NCI-H2196 (cell line): ENCODE measurements around the gene MBLAC1.

Experiments used
- DNase-seq: peaks from one replicate; lab custom pipeline; 2025; ENCODE audit not compliant: unreplicated experiment; lab: John Stamatoyannopoulos, UW

The MBLAC1 gene

DNA sequence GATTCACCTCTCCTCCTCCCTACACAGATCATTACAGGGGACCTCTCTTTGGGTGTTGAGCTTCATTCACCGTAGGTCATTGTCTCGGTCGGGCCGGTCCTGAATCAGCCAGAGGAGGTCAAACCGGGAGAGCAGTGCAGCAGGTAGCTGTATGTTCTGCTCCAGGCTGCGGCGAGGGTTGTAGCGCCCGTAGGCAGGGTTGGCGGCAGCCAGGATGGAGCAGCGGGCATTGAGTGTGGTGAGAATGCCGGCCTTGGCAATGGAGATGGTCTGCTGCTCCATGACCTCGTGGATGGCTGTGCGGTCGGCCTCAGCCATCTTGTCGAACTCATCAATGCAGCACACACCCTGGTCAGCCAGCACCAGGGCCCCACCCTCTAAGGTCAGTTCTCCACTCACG lies 31.1 kb upstream of the MBLAC1 start:
- DNase-seq = no peak

GRCh38 chr7:100098913-100099312 lies 27.9 kb upstream of the MBLAC1 start:
- DNase-seq = no peak

DNA sequence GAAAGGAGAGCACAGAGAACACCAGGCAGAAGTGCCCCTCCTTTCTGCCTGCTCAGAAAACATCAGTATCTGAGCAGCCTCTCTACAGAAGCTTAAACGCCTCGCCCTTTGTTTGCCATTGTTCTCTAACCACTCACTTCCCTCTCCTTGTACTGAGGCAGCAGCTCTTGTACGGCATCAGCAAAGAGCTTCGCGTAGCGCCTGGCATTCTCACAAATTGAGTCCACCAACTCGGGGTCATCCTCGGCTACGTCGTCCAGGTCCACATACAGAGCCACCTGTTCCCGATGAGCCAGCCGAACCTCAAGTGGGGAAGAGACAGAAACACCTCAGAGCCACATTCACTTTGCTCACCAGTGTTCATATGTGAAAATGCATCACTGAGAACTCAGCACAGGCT lies 27.3 kb upstream of the MBLAC1 start:
- no peak for DNase-seq

GRCh38 chr7:100100420-100101015 lies 26.2 kb upstream of the MBLAC1 start:
- DNase-seq = peak; percentile 97

DNA sequence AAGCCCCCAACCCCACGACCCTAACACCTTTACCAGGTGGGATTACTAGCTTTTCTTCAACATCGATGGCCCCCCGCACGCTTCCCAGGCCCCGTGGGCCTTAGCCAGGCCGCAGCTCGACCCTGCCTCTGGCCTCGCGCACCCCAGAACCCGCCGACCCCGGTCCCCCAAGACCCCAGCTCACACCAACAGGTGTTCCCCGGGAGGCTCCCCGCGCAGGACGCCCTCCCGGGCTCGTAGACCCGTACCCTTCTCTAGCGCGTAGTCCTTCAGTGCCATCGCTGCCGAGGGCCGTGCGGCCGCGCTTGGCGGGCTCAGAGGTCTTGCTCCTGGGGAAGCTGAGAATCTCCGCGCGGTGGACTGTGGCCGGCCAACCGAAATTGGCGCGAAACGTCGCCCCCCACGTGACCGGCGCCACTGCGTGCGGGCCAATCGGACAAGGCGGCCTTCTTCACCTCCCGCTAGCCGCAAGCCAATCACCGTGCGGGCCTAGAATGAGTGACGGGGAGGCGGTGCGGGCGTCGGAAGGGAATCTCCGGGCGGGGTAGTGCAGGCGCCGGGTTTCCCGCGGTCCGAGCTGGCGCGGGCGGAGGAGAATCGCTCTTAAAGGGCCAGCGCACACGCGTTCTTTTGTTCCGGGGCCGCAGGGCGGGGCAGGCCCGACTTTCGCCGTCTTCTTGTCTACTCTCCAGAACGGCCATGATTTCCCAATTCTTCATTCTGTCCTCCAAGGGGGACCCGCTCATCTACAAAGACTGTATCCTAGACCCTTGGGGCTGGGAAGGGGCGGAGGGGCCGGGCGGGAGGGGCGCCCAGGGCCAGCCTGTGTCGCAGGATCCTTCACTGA lies 25.5 kb upstream of the MBLAC1 start, which contains the start of the genes AP4M1 and MCM7:
TSS of gene AP4M1 (plus strand) at position 628 of the 847 bp plus-strand sequence. CDS start at position 700, 72 bp downstream.
TSS of gene MCM7 (minus strand) at position 382 of the 847 bp plus-strand sequence. CDS start at position 279, 103 bp downstream.
- DNase-seq = peak; percentile 99

DNA sequence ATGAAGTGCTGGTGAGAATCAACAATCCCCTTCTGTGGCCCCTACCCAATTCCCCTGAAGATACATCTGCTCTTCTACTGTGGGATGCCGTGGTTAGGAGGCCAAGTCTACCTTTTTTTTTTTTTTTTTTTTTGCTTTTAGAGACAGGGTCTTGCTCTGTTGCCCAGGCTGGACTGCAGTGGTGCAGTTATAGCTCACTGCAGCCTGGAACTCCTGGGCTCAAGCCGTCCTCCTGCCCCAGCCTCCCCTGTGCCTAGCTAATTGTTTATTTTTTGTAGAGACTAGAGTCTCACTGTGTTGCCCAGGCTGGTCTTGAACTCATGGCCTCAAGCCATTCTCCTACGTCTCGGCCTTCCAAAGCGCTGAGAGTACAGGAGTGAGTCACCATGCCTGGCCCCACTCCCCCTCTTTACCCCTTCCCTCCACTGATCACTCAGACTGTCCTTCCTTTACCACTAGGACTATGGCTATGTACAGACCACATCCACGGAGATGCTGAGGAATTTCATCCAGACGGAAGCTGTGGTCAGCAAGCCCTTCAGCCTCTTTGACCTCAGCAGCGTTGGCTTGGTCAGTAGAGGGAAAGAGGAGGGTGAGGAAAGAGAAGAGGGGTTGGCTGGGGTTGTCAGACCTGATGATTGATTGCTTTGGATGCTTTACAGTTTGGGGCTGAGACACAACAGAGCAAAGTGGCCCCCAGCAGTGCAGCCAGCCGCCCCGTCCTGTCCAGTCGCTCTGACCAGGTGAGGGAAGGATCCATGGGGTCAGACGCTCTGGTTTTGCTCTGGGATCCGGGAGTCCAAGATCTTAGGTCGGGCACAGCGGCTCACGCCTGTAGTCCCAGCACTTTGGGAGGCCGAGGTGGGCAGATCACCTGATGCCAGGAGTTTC lies 23.6 kb upstream of the MBLAC1 start:
- DNase-seq = no peak

GRCh38 chr7:100105534-100105933 lies 21.2 kb upstream of the MBLAC1 start:
- no peak for DNase-seq

DNA sequence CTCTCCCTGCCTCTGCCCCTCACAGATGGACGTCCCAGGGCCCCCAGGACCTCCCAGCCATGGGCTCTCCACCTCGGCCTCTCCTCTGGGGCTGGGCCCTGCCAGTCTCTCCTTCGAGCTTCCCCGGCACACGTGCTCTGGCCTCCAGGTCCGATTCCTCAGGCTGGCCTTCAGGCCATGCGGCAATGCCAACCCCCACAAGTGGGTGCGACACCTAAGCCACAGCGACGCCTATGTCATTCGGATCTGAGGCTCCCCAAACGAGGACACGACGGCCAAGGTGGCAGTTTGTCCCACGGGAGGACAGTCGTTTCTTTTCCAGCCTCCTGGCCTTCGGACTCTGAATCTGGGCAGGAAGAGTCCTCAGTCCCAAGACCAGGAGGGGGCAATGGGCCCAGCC lies 20.1 kb upstream of the MBLAC1 start:
- DNase-seq = no peak

DNA sequence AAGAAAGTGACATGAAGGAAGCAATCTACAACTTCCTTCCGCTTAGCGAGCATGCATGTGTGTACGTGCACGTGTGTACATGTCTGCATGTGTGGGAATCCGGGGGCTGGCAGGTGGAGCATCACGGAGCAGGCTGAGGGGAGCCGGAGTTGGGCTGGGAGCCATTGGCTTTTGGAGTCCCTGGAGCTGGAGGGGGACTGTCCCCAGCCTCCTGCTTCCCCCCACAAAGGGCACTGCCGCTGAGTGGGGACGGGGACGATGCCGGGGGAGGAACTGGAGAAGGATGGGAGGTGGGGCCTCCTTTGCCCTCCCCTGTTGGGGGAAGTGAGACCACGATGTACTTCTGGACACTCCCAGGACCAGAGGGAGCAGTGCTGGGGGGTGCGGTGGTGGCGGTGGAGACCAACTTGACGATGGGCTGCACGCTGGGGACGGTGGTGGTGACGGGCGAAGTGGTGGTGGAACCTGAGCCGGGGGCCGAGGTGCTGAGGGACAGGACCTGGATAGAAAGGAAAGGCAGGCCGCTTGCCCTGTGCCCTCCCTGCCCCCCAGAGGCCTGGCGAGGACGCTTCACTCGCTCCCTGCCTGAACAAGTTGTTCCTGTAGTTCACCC lies 19.5 kb upstream of the MBLAC1 start:
- DNase-seq = no peak

- no peak for DNase-seq
Observed at GRCh38 chr7:100107890-100108289, 18.9 kb upstream of the MBLAC1 start.

GRCh38 chr7:100109521-100110163 lies 17.1 kb upstream of the MBLAC1 start:
- DNase-seq = no peak

- DNase-seq = no peak
Observed at GRCh38 chr7:100111156-100111555, 15.6 kb upstream of the MBLAC1 start.

DNA sequence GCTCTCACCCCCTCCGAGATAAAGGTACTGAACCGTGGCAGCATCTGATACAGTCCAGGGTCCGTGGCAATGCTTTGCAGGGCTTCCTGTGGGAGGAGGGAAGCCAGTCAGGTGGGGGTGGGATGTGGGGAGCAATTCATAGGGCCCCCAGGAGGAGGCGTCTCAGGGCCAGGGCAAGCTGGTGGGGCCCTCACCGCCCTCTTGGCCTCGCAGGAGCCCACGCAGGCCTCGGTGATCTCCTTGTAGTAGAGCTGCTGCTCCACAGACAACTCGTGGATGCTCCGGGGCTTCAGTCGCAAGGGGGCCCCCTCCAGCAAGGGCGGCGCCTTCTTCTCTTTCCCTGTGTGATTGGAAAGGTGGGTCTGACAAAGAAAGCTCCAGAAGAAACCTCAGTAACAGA lies 14.9 kb upstream of the MBLAC1 start:
- DNase-seq = no peak

DNA sequence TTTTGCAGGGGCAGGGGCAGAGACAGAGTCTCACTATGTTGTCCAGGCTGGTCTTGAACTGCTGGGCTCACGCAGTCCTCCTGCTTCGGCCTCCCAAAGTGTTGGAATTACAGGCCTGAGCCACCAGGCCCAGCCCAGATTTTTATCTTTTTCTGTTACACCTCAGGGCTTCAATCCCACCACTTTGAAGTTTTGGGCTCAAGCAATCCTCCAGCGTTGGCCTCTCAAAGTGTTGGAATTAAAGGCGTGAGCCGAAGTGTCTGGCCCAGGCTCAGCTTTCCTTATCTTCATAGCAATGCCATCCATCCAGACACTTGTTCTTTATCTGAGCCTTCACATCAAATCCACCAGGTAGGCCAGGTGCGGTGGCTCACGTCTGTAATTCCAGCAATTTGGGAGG lies 11.7 kb upstream of the MBLAC1 start:
- DNase-seq = no peak

DNA sequence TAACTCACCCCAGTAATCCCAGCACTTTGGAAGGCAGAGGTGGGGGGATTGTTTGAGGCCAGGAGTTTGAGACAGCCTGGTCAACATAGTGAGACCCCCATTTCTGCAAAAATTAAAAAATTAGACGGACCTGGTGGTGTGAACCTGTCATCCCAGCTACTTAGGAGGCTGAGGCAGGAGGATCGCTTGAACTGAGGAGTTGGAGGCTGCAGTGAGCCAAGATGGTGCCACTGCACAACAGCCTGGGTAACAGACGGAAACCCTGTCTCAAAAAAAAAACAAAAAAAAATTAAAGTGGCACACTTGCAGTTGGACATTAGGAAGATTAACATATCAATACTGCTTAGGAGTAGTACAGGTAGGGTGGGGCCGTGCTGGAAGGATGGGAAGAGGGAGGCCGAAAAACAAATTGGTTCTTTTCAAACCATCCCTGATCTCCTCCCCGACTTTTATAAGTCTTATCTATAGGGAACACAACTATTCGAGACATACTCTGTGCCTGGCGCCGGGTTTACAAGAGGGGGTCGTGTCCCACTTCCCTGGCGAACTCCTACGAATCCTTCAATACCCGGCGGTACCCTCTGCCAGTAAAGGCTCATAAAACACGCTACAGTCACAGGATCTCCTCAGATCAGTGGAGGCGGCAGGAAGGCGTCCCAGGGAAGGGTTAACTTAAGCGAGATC lies 8.2 kb upstream of the MBLAC1 start:
- DNase-seq = no peak

GRCh38 chr7:100119072-100119969 lies 7.4 kb upstream of the MBLAC1 start, which contains the start of the genes CNPY4 and TAF6:
Gene CNPY4 (plus strand): TSS chr7:100119634. CDS start chr7:100119745, 111 bp downstream.
Gene TAF6 (minus strand): TSS chr7:100119358. CDS start chr7:100114209, 5,149 bp downstream.
- peak; percentile 96 for DNase-seq

GRCh38 chr7:100119970-100120732 lies 6.6 kb upstream of the MBLAC1 start:
- peak; percentile 50 for DNase-seq

DNA sequence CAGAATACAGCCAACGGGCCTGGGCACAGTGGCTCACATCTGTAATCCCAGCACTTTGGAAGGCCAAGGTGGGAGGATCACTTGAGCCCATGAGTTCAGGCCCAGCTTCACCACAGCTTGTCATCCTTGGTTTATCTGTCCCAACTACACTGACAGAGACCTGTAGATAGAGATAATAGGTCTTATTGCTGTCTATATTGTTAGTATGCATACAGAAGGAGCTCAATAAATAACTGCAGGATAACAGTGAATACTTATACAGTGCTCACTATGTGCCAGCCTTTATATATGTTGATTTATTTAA lies 6.1 kb upstream of the MBLAC1 start:
- no peak for DNase-seq
